Gastroesophageal sphincter (tissue), 4 donors: ENCODE results near the gene CACNG4. TPM values are rescaled to one million over a fixed set of nuclear protein-coding genes. Genes with fewer than 3 reads are reported as not detected.

Source experiments
- ATAC-seq: fragments of 150-250 bp; one replicate; pipeline ENCODE4 v1.9.1; 2016; ENCODE audit warnings: mild to moderate bottlenecking, moderate library complexity
- H3K27ac ChIP-seq, 4 donors: fragments of 200-600 bp; sonication (generic) in 3 of 4; 1 replicate in 3 of 4; 2 replicates in 1 of 4; pipeline ENCODE4 v1.5.1; 2016 to 2019
- H3K27me3 ChIP-seq: fragments of 200-600 bp; sonication (generic); one replicate; pipeline ENCODE4 v1.5.1; 2019
- H3K36me3 ChIP-seq, 2 donors: fragments of 200-600 bp; sonication (generic); one replicate each; pipeline ENCODE4 v1.5.1; 2019; ENCODE audit warnings: control low read depth in 1 of 2
- H3K4me1 ChIP-seq, 3 donors: fragments of 200-600 bp; sonication (generic); 1 replicate in 2 of 3; 2 replicates in 1 of 3; pipeline ENCODE4 v1.5.1; 2016 to 2019; ENCODE audit warnings: control low read depth in 2 of 3
- H3K4me3 ChIP-seq, 2 donors: fragments of 200-600 bp; sonication (generic); one replicate each; pipeline ENCODE4 v1.5.1; 2019; ENCODE audit warnings: mild to moderate bottlenecking in 1 of 2, moderate library complexity in 1 of 2
- H3K9me3 ChIP-seq, 3 donors: fragments of 200-600 bp; sonication (generic); one replicate each; pipeline ENCODE4 v1.5.1; 2017 to 2019; ENCODE audit warnings: control low read depth in 2 of 3
- EP300 ChIP-seq: sonication (generic); formaldehyde crosslinking; IDR thresholded peaks from one replicate; pipeline ENCODE4 v1.6.1; 2017; ENCODE audit warnings: antibody characterized with exemption, mild to moderate bottlenecking
- POLR2A ChIP-seq, 2 donors: fragments of 450-650 bp; IDR thresholded peaks; one replicate each; pipeline ENCODE4 v1.6.1; 2017; ENCODE audit warnings: antibody characterized with exemption in 2 of 2, mild to moderate bottlenecking in 2 of 2, moderate library complexity in 1 of 2
- POLR2AphosphoS5 ChIP-seq: sonication (generic); formaldehyde crosslinking; IDR thresholded peaks from one replicate; pipeline ENCODE4 v1.6.1; 2017; ENCODE audit warnings: antibody characterized with exemption
- WGBS, 2 donors: methylation state at CpG; one replicate each; pipeline ENCODE4 v1.1.5; 2018; ENCODE audit warnings: low coverage in 1 of 2; 5-methylcytosine and 5-hydroxymethylcytosine counted together
- total RNA-seq, 4 donors: library from RNA; depleted of rRNA; stranded (reverse); fragments of >200 nt; gene quantifications; one replicate each; pipeline ENCODE4 v1.1.0, GENCODE V29; 2016
- TF ChIP-seq, protein P1 (sequence below), 4 experiments: fragments of 200-600 bp in 2 of 4; fragments of 450-650 bp in 2 of 4; sonication (generic) in 1 of 4; IDR thresholded peaks; one replicate each; pipeline ENCODE4 v1.5.1; 2017 to 2019; ENCODE audit warnings: antibody characterized with exemption in 4 of 4, mild to moderate bottlenecking in 2 of 4, moderate library complexity in 2 of 4

Gene CACNG4
- total RNA-seq, 4 donors from 2014 or later: 0.13 to 13.5 (median 2.1) TPM; not detected in 1

GRCh38 chr17:67059372-67059771 lies 94.9 kb downstream of the CACNG4 start:
- no peaks in the 10 kb centered on the region for H3K36me3 ChIP-seq
- no peak overlapping the region for H3K4me3 ChIP-seq
- TF ChIP-seq, protein P1, sequence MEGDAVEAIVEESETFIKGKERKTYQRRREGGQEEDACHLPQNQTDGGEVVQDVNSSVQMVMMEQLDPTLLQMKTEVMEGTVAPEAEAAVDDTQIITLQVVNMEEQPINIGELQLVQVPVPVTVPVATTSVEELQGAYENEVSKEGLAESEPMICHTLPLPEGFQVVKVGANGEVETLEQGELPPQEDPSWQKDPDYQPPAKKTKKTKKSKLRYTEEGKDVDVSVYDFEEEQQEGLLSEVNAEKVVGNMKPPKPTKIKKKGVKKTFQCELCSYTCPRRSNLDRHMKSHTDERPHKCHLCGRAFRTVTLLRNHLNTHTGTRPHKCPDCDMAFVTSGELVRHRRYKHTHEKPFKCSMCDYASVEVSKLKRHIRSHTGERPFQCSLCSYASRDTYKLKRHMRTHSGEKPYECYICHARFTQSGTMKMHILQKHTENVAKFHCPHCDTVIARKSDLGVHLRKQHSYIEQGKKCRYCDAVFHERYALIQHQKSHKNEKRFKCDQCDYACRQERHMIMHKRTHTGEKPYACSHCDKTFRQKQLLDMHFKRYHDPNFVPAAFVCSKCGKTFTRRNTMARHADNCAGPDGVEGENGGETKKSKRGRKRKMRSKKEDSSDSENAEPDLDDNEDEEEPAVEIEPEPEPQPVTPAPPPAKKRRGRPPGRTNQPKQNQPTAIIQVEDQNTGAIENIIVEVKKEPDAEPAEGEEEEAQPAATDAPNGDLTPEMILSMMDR (IDR thresholded peaks at IDR 0.05): no peak
- no peak for TF ChIP-seq POLR2AphosphoS5
- TF ChIP-seq EP300: no peak
- no peak for TF ChIP-seq POLR2A (IDR thresholded peaks at IDR 0.05)
- no peaks in the 10 kb centered on the region for H3K27me3 ChIP-seq
- no peaks in the 10 kb centered on the region for H3K4me1 ChIP-seq
- WGBS, 2 donors: 61 to 66% methylated on average over 3 of the region's 6 CpGs
- no peak for ATAC-seq
- no peaks in the 10 kb centered on the region for H3K9me3 ChIP-seq
- H3K27ac ChIP-seq: no peak overlapping the region

DNA sequence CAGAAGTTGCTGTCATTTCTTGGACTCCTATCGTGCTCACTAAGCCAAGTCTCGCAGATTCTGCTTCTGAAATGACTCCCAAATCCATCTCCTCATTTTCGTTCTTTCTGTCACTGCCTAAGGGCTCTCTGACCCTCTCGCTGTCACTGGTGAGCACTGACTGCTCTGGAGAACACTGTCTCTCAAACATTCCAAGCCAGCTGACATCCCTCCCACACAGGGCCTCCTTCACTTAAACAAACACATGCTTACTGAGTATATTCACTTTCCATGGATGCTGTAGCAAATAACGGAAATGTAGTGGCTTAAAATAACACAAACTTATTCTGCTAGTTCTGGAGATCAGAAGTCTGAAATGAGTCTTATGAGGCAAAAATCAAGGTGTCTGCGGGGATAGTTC lies 98.6 kb downstream of the CACNG4 start:
- H3K9me3 ChIP-seq: no peaks in the 10 kb centered on the region
- no peak for ATAC-seq
- H3K4me3 ChIP-seq: no peak overlapping the region
- H3K36me3 ChIP-seq: no peaks in the 10 kb centered on the region
- H3K27me3 ChIP-seq: no peaks in the 10 kb centered on the region
- no peak for TF ChIP-seq POLR2AphosphoS5
- TF ChIP-seq, protein P1 (IDR thresholded peaks at IDR 0.05): no peak
- TF ChIP-seq EP300: no peak
- no peak for TF ChIP-seq POLR2A (IDR thresholded peaks at IDR 0.05)
- no peak overlapping the region for H3K27ac ChIP-seq
- no peaks in the 10 kb centered on the region for H3K4me1 ChIP-seq
- 78 to 81% methylated on average over 6 of the region's 6 CpGs for WGBS, 2 donors

- Histone ChIP-seq H3K9me3 (no peaks in the 10 kb centered on the region), H3K27ac (no peak overlapping the region), H3K27me3 (no peaks in the 10 kb centered on the region), H3K4me1 (no peaks in the 10 kb centered on the region), H3K36me3 (no peaks in the 10 kb centered on the region), H3K4me3 (no peak overlapping the region)
- 58 to 69% methylated on average over 2 of the region's 2 CpGs for WGBS, 2 donors
- no peak for ATAC-seq
- TF ChIP-seq POLR2A (IDR thresholded peaks at IDR 0.05): no peak
- no peak for TF ChIP-seq EP300
- no peak for TF ChIP-seq POLR2AphosphoS5
- TF ChIP-seq, protein P1 (IDR thresholded peaks at IDR 0.05): no peak
Observed at GRCh38 chr17:67066717-67067116, 102.2 kb downstream of the CACNG4 start.

GRCh38 chr17:67067571-67068482 lies 103.3 kb downstream of the CACNG4 start:
- ATAC-seq: no peak
- TF ChIP-seq EP300 (no peak), POLR2A (IDR thresholded peaks at IDR 0.05) (no peak), POLR2AphosphoS5 (no peak)
- TF ChIP-seq, protein P1 (IDR thresholded peaks at IDR 0.05): no peak
- H3K27ac ChIP-seq: no peak overlapping the region
- no peak overlapping the region for H3K4me3 ChIP-seq
- WGBS, 2 donors: 73 to 90% methylated on average over 4 to 11 of the region's 13 CpGs
- no peaks in the 10 kb centered on the region for H3K27me3 ChIP-seq
- no peaks in the 10 kb centered on the region for H3K4me1 ChIP-seq
- peaks cover 0 to 9% of the 10 kb centered on the region in 2 donors for H3K36me3 ChIP-seq
- no peaks in the 10 kb centered on the region for H3K9me3 ChIP-seq

GRCh38 chr17:67068999-67069398 lies 104.5 kb downstream of the CACNG4 start:
- Histone ChIP-seq H3K4me3 (no peak overlapping the region), H3K27ac (no peak overlapping the region), H3K4me1 (no peaks in the 10 kb centered on the region), H3K9me3 (no peaks in the 10 kb centered on the region), H3K36me3 (peaks cover 0 to 9% of the 10 kb centered on the region in 2 donors), H3K27me3 (no peaks in the 10 kb centered on the region)
- no peak for ATAC-seq
- WGBS, 2 donors: 51 to 78% methylated on average over 3 of the region's 3 CpGs
- TF ChIP-seq EP300 (no peak), POLR2A (IDR thresholded peaks at IDR 0.05) (no peak), POLR2AphosphoS5 (no peak)
- TF ChIP-seq, protein P1 (IDR thresholded peaks at IDR 0.05): no peak
